Thymus (tissue), 11 donors: ENCODE results near the gene MRPL54. TPM values are rescaled to one million over a fixed set of nuclear protein-coding genes. Genes with fewer than 3 reads are reported as not detected.

Source experiments
- DNase-seq, 9 donors: peaks; one replicate each; pipeline ENCODE4 v3.0.0-alpha.2; 2013; ENCODE audit warnings: low spot score in 9 of 9, low read depth in 6 of 9, missing footprints in 1 of 9
- H3K27ac ChIP-seq, 2 donors: one replicate each; pipeline ENCODE4 v1.5.1; 2013; ENCODE audit warnings: control low read depth in 1 of 2, low read depth in 1 of 2, low read length in 1 of 2, mild to moderate bottlenecking in 1 of 2, moderate library complexity in 1 of 2
- H3K27me3 ChIP-seq, 2 donors: one replicate each; pipeline ENCODE4 v1.5.1; 2013; ENCODE audit warnings: low read length in 1 of 2; ENCODE audit not compliant: control insufficient read depth in 2 of 2, insufficient read depth in 1 of 2
- H3K36me3 ChIP-seq, 2 donors: one replicate each; pipeline ENCODE4 v1.5.1; 2013; ENCODE audit warnings: low read length in 1 of 2, mild to moderate bottlenecking in 1 of 2, moderate library complexity in 1 of 2; ENCODE audit not compliant: control insufficient read depth in 2 of 2, insufficient read depth in 2 of 2
- H3K4me1 ChIP-seq, 2 donors: one replicate each; pipeline ENCODE4 v1.5.1; 2013; ENCODE audit warnings: low read length in 2 of 2; ENCODE audit not compliant: control insufficient read depth in 2 of 2, insufficient read depth in 2 of 2
- H3K4me3 ChIP-seq, 2 donors: one replicate each; pipeline ENCODE4 v1.5.1; 2013; ENCODE audit warnings: low read length in 2 of 2, control low read depth in 1 of 2, mild to moderate bottlenecking in 1 of 2
- H3K9me3 ChIP-seq, 2 donors: one replicate each; pipeline ENCODE4 v1.5.1; 2013; ENCODE audit warnings: low read length in 1 of 2, mild to moderate bottlenecking in 1 of 2; ENCODE audit not compliant: control insufficient read depth in 2 of 2, insufficient read depth in 1 of 2
- WGBS: extraction: QIAGEN DNeasy Blood & Tissue Kit; methylation state at CpG from one replicate; pipeline ENCODE4 v1.1.7; 2013; 5-methylcytosine and 5-hydroxymethylcytosine counted together
- polyA plus RNA-seq: library from polyadenylated mRNA; stranded (reverse); fragments of 200-250 nt; gene quantifications from one replicate; pipeline ENCODE4 v1.2.3, GENCODE V29; 2013
- total RNA-seq: library from RNA; stranded (reverse); fragments of 120-200 nt; gene quantifications from one replicate; pipeline ENCODE4 v1.2.4, GENCODE V29; 2013
- donor health status: healthy.

MRPL54 gene
- total and polyA plus RNA-seq, 2 donors = 95.9 to 138 TPM

DNA sequence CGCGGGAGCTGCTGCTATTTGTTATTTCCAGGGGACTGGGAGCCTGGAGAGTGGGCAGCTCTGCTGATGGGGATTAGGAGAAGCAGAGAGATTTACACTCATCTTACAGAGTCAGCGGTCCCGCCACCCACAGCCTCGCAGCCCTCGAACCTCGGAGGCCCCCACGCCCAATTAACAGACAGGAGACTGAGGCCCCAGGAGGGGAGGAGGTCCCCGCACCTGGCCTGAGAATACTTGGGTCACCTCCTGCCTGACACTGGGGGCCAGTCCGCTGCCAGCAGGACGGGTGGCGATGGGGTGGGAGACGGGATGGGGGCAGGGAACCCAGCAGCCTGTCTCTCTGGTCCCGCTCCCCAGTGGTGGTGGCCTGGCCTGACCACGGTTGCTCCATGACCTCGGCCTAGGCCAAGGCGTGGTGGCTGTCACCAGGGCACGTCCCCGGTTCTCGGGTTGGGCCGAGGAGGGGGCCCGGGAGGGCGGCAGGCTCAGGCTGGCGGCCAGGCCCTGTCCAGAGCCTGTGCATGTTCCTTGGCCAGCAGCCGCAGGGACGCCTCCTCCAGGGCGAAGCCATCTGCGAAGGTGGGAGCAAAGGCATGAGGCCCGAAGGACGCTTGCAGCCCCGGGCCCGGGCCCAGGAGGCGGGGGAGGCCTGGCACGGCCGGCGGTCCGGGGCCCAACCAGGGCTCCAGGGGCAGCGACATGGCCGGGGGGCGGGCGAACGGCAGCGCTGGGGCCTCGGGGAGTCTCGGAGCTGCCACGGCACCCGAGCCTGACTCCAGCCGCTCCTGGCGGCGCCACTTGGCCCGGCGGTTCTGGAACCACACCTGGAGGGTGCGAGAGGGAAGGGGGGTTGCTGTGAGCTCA is 7.9 kb downstream of the MRPL54 start:
- H3K9me3 ChIP-seq = no peaks in the 10 kb centered on the region
- H3K36me3 ChIP-seq = peaks cover 26 to 40% of the 10 kb centered on the region in 2 donors
- no peaks in the 10 kb centered on the region for H3K4me1 ChIP-seq
- no peak overlapping the region for H3K4me3 ChIP-seq
- DNase-seq = no peak
- no peak overlapping the region for H3K27ac ChIP-seq
- H3K27me3 ChIP-seq = no peaks in the 10 kb centered on the region
- 92% methylated on average over 53 of the region's 53 CpGs for WGBS

- 94% methylated on average over 35 of the region's 35 CpGs for WGBS
- no peak for DNase-seq
- no peaks in the 10 kb centered on the region for H3K27me3 ChIP-seq
- H3K36me3 ChIP-seq = peaks cover 25 to 36% of the 10 kb centered on the region in 2 donors
- no peaks in the 10 kb centered on the region for H3K9me3 ChIP-seq
- H3K4me1 ChIP-seq = no peaks in the 10 kb centered on the region
- no peak overlapping the region for H3K27ac ChIP-seq
- H3K4me3 ChIP-seq = no peak overlapping the region
Measured at GRCh38 chr19:3771000-3771905, 8.8 kb downstream of the MRPL54 start.

GRCh38 chr19:3771906-3772455 is 9.5 kb downstream of the MRPL54 start, which contains the start of gene RAX2:
TSS of gene RAX2 (minus strand) at chr19:3772228. CDS start at chr19:3771742, 486 bp downstream.
- 77% methylated on average over 23 of the region's 23 CpGs for WGBS

DNA sequence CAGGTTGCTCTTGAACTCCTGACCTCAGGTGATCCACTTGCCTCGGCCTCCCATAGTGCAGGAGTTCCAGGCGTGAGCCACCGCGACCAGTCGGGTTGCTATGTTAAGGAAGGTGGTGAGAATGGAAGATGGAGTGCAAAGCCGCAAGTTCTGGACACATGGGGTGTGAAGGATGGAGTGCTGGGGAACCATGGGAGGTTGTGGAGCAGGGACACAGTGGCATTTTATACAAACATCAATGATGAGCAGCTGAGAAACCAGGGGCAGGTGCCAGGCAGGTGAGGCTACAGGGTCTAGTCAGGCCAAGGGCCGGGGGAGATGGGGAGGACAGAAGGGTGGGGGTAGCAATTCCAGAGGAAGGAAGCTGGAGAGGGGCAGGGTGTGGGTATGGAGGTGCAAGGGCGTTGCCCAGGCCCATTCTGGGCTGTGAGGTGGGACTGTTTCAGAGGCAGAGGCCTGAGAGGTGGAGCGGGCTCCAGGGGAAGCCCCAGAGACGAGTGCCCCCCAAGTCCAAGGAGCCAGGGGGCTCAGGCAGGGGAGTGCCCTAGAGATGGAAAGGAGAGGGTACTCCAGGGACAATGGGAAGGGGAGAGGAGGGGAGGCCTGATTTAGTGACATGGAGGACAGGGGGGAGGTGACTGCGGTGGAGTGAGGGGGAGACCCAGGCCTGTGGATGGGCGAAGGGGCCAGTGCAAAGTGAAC is 11.5 kb downstream of the MRPL54 start:
- Histone ChIP-seq H3K27me3 (no peaks in the 10 kb centered on the region), H3K27ac (no peak overlapping the region), H3K36me3 (peaks cover 1 to 9% of the 10 kb centered on the region in 2 donors), H3K4me3 (no peak overlapping the region), H3K9me3 (peaks cover 0 to 12% of the 10 kb centered on the region in 2 donors), H3K4me1 (no peaks in the 10 kb centered on the region)
- 95% methylated on average over 12 of the region's 12 CpGs for WGBS
- no peak for DNase-seq

More at GRCh38 chr19:3771906-3772455, 9.5 kb downstream of the MRPL54 start, which contains the start of gene RAX2:
- Histone ChIP-seq H3K27me3 (no peaks in the 10 kb centered on the region), H3K27ac (no peak within 1 kb of the TSS), H3K4me1 (no peaks in the 10 kb centered on the region), H3K4me3 (no peak within 1 kb of the TSS), H3K36me3 (peaks cover 18 to 28% of the 10 kb centered on the region in 2 donors), H3K9me3 (no peaks in the 10 kb centered on the region)
- DNase-seq = no peak

- 85% methylated on average over 25 of the region's 25 CpGs for WGBS
Measured at GRCh38 chr19:3774621-3775373, 12.3 kb downstream of the MRPL54 start.

DNA sequence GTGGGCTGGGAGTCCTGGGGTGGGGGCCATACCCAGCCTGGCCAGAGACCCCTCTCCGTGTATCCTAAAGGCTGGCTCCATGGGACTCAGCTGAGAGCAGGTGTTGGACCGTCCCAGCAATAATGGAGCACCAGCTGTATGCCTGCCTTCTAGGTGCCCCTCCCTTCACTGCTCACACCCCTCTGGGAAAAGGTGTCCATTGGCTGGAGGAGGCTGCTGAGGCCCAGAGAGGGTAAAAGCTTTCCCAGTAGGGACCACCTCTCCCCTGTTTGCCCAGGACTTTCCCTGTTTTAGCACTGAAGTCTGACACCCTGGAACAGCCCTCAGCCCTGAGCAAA is 12.9 kb downstream of the MRPL54 start:
- Histone ChIP-seq H3K4me3 (no peak overlapping the region), H3K27ac (no peak overlapping the region), H3K36me3 (no peaks in the 10 kb centered on the region), H3K9me3 (peaks cover 0 to 21% of the 10 kb centered on the region in 2 donors), H3K27me3 (no peaks in the 10 kb centered on the region), H3K4me1 (no peaks in the 10 kb centered on the region)
- DNase-seq = no peak
- 95% methylated on average over 2 of the region's 2 CpGs for WGBS

More at GRCh38 chr19:3774621-3775373, 12.3 kb downstream of the MRPL54 start:
- Histone ChIP-seq H3K9me3 (peaks cover 0 to 20% of the 10 kb centered on the region in 2 donors), H3K4me3 (no peak overlapping the region), H3K27ac (no peak overlapping the region), H3K36me3 (peaks cover 0 to under 1% of the 10 kb centered on the region in 2 donors), H3K27me3 (no peaks in the 10 kb centered on the region), H3K4me1 (no peaks in the 10 kb centered on the region)
- DNase-seq = no peak

DNA sequence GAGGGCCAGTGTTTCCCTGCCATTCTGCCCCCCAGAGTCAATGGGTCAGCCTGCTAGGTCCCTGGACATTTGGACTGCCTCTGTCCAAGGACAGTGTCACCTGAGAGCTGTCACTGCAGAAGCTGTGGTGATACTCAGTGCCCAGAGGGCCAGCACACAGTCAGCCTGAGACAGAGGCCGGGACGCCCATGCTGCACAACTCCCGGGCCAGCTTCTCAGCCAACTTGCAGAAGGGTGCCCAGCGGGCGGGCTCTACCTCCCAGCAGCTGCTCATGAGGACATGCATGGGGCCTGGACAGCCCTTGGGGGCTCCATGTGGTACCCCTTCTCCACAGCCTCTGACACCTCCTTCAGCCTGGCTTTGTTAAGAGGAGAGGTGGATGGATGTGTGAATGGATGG is 13.3 kb downstream of the MRPL54 start:
- no peak overlapping the region for H3K4me3 ChIP-seq
- H3K27me3 ChIP-seq = no peaks in the 10 kb centered on the region
- WGBS = 92% methylated on average over 5 of the region's 5 CpGs
- H3K4me1 ChIP-seq = no peaks in the 10 kb centered on the region
- peaks cover 0 to 26% of the 10 kb centered on the region in 2 donors for H3K9me3 ChIP-seq
- DNase-seq = no peak
- no peaks in the 10 kb centered on the region for H3K36me3 ChIP-seq
- H3K27ac ChIP-seq = no peak overlapping the region

GRCh38 chr19:3776479-3777040 is 14.1 kb downstream of the MRPL54 start:
- Histone ChIP-seq H3K4me3 (no peak overlapping the region), H3K27me3 (no peaks in the 10 kb centered on the region), H3K4me1 (no peaks in the 10 kb centered on the region), H3K36me3 (no peaks in the 10 kb centered on the region), H3K27ac (no peak overlapping the region), H3K9me3 (peaks cover 3 to 33% of the 10 kb centered on the region in 2 donors)
- DNase-seq = no peak
- 100% methylated on average over 1 of the region's 1 CpG for WGBS
